ENCODE results near the gene KBTBD6.
"Not testable (repeated sequence)": the region's sequence is repeated elsewhere in the genome, so short reads cannot be mapped to it uniquely, and the experiment has no call there.

The KBTBD6 gene, protein sequence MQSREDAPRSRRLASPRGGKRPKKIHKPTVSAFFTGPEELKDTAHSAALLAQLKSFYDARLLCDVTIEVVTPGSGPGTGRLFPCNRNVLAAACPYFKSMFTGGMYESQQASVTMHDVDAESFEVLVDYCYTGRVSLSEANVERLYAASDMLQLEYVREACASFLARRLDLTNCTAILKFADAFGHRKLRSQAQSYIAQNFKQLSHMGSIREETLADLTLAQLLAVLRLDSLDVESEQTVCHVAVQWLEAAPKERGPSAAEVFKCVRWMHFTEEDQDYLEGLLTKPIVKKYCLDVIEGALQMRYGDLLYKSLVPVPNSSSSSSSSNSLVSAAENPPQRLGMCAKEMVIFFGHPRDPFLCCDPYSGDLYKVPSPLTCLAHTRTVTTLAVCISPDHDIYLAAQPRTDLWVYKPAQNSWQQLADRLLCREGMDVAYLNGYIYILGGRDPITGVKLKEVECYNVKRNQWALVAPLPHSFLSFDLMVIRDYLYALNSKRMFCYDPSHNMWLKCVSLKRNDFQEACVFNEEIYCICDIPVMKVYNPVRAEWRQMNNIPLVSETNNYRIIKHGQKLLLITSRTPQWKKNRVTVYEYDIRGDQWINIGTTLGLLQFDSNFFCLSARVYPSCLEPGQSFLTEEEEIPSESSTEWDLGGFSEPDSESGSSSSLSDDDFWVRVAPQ

DNA sequence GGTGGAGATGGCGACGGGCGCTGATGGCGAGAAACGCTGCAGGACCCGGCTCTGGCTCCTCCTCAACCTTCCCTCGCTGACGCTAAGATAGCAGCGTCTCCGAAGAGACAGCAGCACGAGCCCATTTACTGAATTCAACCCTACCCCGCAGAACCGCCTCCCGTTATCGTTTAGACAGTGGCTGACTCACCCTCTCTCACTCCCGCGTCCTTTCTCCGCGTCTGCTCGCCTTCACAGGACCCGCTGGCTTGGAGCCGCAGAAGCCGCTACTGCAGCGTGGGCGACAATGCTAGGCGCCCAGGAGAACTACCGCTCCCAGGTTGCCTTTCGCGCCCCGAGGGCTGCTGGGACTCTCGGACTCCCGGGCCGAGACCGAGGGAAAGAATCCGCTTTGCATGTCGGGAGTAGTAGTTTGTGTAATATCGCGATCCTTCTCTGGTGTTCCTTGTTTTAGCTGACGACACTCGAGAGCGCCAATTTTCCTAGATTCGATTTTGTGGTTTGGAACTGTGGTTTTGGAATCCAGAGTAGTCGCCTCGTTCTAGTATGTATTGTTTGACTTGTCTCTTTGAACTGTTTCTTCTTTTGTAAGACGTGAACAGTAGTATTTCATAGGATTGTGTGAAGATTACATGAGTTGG lies at the start of gene KBTBD6:
Gene KBTBD6 (minus strand): TSS at position 291 of the 641 bp plus-strand sequence. CDS start 291 bp downstream, outside the sequence.
- Histone ChIP-seq H3K27ac (peak within 1 kb of the TSS; percentile 4 to 88 (median 80)), H3K4me3 (peak within 1 kb of the TSS; percentile 44 to 82 (median 60))

- Histone ChIP-seq H3K4me3 (no peak overlapping the region), H3K27ac (no peak overlapping the region)
These were observed 49.6 kb upstream of the KBTBD6 start for GRCh38 chr13:41182231-41182630.

DNA sequence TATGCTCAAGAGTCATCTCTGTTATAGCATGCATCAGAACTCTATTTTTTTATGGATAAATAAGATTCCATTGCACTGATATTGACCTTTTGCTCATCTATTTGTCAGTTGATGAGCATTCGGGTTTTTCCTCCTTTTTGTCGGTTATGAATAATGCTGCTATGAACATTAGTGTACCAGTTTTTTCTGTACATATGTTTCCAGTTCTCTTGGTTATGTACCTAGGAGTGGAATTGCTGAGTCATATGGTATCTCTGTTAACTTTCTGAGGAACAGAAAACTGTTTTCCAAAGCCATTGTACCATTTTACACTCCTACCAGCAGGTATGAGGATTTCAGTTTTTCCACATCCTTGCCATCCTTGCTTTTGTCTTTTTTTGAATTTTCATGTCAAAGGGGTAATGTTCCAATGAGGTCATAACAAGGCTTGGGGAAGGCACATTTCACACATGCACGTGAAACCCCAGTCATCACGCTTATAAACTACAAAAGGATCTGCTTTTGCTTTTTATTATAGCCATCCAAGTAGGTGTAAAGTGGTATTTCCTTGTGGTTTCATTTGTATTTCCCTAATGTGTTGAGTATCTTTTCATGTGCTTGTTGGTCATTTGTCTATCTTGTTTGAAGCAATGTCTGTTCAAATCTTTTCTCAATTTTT lies 47.1 kb upstream of the KBTBD6 start:
- Histone ChIP-seq H3K27ac (no peak overlapping the region), H3K4me3 (no peak overlapping the region)

DNA sequence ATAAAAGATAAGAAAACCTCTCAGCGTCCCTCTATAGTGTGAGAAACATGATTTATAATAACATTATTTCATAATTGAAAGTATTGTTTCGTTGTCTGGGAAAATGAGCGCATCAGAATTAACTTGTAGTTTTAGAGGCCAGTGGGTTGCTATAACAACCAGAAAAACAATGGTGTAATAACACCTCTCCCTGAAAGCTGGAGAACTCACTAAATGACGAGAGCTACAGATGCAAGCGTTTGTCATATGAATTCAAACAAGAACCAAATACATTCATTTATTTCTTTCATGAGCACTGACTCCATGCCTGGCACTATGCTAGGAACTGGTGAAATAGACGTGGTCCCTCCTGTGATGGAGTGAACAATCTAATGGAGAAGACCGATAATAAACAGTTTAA lies 45.4 kb upstream of the KBTBD6 start:
- no peak overlapping the region for H3K27ac ChIP-seq

DNA sequence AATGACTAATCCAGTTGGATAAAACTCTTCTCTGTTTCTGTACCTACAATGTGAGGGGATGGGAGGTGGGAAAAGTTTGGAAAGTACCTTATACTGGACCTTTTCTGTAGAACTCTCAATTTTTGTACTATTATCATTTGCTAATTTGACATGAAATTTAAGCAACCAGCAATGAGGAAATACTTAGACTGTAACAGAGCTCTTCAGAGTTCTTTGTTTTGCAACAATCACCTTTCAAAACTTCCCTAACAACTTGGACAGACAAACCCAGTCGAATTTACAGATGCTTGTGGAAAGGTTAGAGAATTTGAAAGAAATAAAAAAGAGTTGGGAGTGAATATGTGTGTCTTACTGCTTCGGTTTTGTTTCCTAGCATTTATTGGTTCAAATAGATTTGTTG lies 45.0 kb upstream of the KBTBD6 start:
- no peak overlapping the region for H3K27ac ChIP-seq
- no peak overlapping the region for H3K4me3 ChIP-seq

More for the DNA sequence above, 45.4 kb upstream of the KBTBD6 start:
- no peak overlapping the region for H3K4me3 ChIP-seq

GRCh38 chr13:41175576-41175975 lies 43.0 kb upstream of the KBTBD6 start:
- H3K27ac ChIP-seq, H3K4me3 ChIP-seq: not testable (repeated sequence)

DNA sequence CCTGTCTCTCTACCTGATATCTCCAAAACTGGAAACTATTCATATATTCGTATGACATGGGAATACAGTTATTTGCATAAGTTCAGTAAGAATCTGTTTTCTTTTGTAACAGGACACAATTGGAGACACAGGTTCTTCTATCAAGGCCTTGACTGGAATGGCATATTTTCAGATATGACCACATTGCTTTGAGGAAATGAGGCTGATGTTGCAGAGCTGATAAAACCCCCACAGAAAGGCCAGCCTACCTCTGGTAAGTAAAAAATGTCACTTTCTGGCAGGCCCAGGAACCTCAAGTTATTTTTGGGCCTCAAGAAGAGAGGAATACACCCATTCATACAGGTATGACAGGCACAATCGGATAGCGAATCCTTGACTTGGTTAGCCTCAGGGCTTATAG lies 29.5 kb upstream of the KBTBD6 start:
- no peak overlapping the region for H3K4me3 ChIP-seq
- no peak overlapping the region for H3K27ac ChIP-seq

- Histone ChIP-seq H3K4me3 (no peak overlapping the region), H3K27ac (no peak overlapping the region)
These were observed 26.6 kb upstream of the KBTBD6 start for GRCh38 chr13:41159174-41159573.

- H3K4me3 ChIP-seq = no peak overlapping the region
- no peak overlapping the region for H3K27ac ChIP-seq
These were observed 24.6 kb upstream of the KBTBD6 start for GRCh38 chr13:41157048-41157717.

- H3K27ac ChIP-seq = no peak overlapping the region
- no peak overlapping the region for H3K4me3 ChIP-seq
These were observed 24.0 kb upstream of the KBTBD6 start for GRCh38 chr13:41156620-41157019.

DNA sequence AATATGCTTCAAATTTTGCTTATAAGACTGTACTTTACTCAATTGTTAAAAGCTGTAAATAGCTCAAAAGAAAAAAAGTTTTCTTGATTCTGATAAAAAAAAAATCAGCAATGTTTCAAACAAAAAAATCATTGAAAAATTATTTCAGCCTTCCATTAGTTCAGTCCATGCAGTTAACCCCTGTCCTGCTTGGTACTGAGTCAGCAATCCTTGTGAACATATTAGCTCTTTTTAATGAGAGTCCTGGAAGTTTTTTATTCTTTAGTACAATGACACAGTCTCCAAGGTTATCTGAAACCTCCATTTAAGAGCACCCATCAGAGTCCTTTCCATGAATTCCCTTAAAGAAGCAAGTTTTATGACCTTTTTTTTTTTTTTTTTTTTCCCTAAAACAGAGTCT lies 21.4 kb upstream of the KBTBD6 start:
- Histone ChIP-seq H3K4me3 (no peak overlapping the region), H3K27ac (no peak overlapping the region)

DNA sequence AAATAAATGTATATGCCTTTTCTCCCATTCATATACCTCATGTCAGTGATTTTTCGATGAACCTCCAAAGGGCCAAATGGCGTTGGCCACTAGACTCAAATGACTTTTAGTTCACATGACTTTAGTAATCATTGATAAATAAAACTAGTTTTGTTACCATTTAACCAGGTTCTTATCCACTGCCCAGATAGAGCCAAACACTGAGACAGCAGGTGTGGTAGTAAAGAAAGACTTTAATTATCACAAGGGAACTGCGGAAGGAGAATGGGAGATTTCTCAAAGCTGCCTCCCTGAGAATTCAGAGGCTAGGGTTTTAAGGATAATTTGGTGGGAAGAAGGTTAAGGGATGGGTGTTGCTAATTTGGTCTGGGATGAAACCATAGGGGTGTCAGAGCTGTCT lies 19.4 kb upstream of the KBTBD6 start:
- Histone ChIP-seq H3K4me3 (no peak overlapping the region), H3K27ac (no peak overlapping the region)

DNA sequence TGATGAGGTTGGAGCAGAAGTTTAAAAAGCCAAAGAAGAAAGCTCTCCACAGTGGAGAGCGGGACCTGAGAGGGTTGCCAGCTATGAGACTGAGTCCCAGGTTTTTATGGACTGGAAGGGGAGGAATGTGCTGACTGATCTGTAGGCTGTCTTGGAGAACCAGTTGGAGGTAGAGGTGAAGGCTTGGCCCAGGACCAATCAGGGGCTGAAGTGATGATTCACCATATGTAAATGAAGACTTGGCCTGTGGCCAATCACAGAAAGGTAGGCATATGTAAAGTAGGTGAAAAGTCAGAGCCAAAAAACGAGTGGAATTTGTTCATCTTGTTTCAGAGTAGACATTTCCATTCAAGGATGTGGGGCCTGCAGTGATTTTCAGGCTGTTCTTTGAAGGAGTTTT lies 17.5 kb upstream of the KBTBD6 start:
- no peak overlapping the region for H3K27ac ChIP-seq
- H3K4me3 ChIP-seq = no peak overlapping the region

- H3K4me3 ChIP-seq = no peak overlapping the region
- H3K27ac ChIP-seq = no peak overlapping the region
These were observed 16.0 kb upstream of the KBTBD6 start for GRCh38 chr13:41148419-41149283.

DNA sequence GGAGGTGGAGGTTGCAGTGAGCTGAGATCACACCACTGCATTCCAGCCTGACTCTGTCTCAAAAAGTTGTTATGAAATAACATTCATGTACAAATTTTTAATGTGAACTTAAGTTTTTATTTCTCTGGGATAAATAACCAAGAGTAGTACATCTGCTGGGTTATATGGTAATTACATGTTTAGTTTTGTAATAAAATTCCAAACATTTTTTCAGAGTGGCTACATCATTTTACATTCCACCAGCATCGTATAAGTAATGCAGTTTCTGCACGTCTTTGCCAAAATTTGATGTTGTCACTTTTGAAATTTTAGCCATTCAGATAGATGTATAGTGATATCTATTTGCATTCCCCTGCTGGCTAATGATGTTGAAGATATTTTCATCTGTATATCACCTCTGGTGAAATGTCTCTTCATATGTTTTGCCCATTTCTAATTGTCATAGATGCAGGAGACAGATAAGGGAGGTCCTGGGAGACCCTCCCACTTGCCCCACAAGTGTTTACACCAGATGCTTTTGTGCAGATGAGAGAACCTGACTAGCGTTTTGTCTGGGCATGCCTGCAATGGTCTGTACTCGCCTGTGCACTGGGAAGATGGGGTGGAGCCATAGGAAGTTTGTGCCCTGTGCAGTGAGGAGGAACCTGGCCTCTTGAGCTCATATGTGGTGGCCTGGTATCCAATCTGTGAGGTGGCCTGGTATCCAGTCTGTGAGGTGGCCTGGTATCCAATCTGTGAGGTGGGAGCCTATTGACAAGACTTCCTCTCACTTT lies 12.7 kb upstream of the KBTBD6 start:
- Histone ChIP-seq H3K27ac (no peak overlapping the region), H3K4me3 (no peak overlapping the region)

DNA sequence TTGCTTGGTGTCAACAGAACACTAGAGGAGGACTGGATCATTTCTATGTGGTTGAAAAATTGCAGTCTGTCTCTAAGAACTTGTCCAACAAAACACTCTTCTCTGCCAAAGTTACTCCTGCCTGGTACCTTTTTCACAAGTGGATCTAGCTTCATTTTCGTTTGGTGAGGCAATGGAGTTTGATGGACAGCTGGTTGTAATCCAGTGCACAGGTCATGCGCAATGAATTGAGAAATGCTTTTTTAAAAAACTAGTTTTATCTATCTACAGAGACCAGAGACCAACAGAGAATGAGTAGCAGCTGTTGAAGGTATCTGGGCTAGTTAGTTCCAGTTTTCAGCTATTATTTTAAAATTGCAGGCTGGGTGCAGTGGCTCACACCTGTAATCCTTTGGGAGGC lies 12.0 kb upstream of the KBTBD6 start:
- no peak overlapping the region for H3K4me3 ChIP-seq
- H3K27ac ChIP-seq = no peak overlapping the region

DNA sequence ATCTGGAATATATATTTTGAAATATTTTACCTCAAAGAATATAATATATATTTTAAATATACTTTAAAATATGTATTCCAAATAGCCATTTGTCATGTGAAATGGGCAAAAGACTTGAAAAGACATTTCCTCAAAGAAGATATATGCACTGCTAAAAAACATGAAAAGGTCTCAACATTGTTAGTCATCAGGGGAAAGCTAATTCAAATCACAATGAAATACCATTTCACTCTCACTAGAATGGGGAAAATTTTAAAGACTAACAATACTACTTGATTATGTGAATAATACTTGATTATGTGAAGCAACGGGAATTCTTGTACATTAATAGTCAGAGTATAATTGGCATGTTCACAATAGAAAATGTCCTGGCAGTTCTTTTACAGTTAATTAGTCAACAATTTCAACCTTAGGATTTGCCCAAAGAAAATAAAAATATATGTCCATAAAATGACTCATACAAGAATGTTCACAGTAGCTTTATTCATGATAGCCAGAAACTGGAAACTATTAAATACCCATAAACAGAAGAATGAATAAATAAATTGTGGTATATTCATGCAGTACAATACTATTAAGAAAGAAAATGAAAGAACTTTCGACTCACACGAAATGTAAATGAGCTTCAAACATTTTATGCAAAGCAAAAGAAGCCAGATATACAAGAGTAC lies 6.8 kb upstream of the KBTBD6 start:
- Histone ChIP-seq H3K27ac (no peak overlapping the region), H3K4me3 (no peak overlapping the region)

- H3K27ac ChIP-seq = no peak overlapping the region
- no peak overlapping the region for H3K4me3 ChIP-seq
These were observed 5.3 kb upstream of the KBTBD6 start for GRCh38 chr13:41137951-41138350.

Measured in skin epidermis (tissue), 12 donors.